Measurements from ENCODE around the gene SNED1.

SNED1 gene

GRCh38 chr2:241141214-241141770, 142.9 kb downstream of the SNED1 start:
- H3K27me3 Mint-ChIP-seq (ENCODE audit: low read depth) = no peaks in the 10 kb centered on the region
- H3K9me3 Mint-ChIP-seq = no peaks in the 10 kb centered on the region
- peaks cover 24% of the 10 kb centered on the region for H3K36me3 Mint-ChIP-seq (ENCODE audit: low read depth)
- H3K4me3 Mint-ChIP-seq = no peak overlapping the region
- peak overlapping the region; percentile 42 for H3K27ac Mint-ChIP-seq
- peaks cover 2% of the 10 kb centered on the region for H3K4me1 Mint-ChIP-seq (ENCODE audit: low read depth)

- H3K4me3 Mint-ChIP-seq = no peak overlapping the region
- no peaks in the 10 kb centered on the region for H3K27me3 Mint-ChIP-seq (ENCODE audit: low read depth)
- H3K36me3 Mint-ChIP-seq (ENCODE audit: low read depth) = peaks cover 24% of the 10 kb centered on the region
- no peaks in the 10 kb centered on the region for H3K9me3 Mint-ChIP-seq
- H3K27ac Mint-ChIP-seq = no peak overlapping the region
- H3K4me1 Mint-ChIP-seq (ENCODE audit: low read depth) = peaks cover 6% of the 10 kb centered on the region
Measured at GRCh38 chr2:241142063-241142462, 143.6 kb downstream of the SNED1 start.

GRCh38 chr2:241142593-241142992, 144.2 kb downstream of the SNED1 start:
- Mint-ChIP-seq H3K4me3 (no peak overlapping the region), H3K27ac (no peak overlapping the region), H3K27me3 (ENCODE audit: low read depth) (no peaks in the 10 kb centered on the region), H3K36me3 (ENCODE audit: low read depth) (peaks cover 24% of the 10 kb centered on the region), H3K9me3 (no peaks in the 10 kb centered on the region), H3K4me1 (ENCODE audit: low read depth) (peaks cover 6% of the 10 kb centered on the region)
